Urinary bladder (tissue), 4 donors: Measurements from ENCODE around the gene FCGR1A. TPM values are rescaled to one million over a fixed set of nuclear protein-coding genes. Genes with fewer than 3 reads are reported as not detected.
"Not testable (repeated sequence)": the region's sequence is repeated elsewhere in the genome, so short reads cannot be mapped to it uniquely, and the experiment has no call there.

Experiments
- DNase-seq: peaks from one replicate; pipeline ENCODE4 v3.0.0-alpha.2; 2015; ENCODE audit errors: extremely low spot score
- H3K27ac ChIP-seq: one replicate; pipeline ENCODE4 v1.5.1; 2013; ENCODE audit warnings: low read depth, mild to moderate bottlenecking, moderate library complexity
- H3K36me3 ChIP-seq: one replicate; pipeline ENCODE4 v1.6.1; 2013; ENCODE audit warnings: mild to moderate bottlenecking, moderate library complexity; ENCODE audit not compliant: insufficient read depth
- H3K4me1 ChIP-seq: one replicate; pipeline ENCODE4 v1.6.1; 2013; ENCODE audit warnings: mild to moderate bottlenecking, moderate library complexity; ENCODE audit not compliant: insufficient read depth
- H3K4me3 ChIP-seq: one replicate; pipeline ENCODE4 v1.5.1; 2013; ENCODE audit warnings: low read depth, low read length
- WGBS: extraction: QIAGEN DNeasy Blood & Tissue Kit; methylation state at CpG from one replicate; pipeline ENCODE4 v1.1.7; 2013; 5-methylcytosine and 5-hydroxymethylcytosine counted together
- polyA plus RNA-seq: library from polyadenylated mRNA; stranded (reverse); fragments of 200-250 nt; gene quantifications from one replicate; pipeline ENCODE4 v1.2.3, GENCODE V29; 2013
- total RNA-seq: library from RNA; depleted of rRNA; stranded (reverse); fragments of >200 nt; gene quantifications from one replicate; pipeline ENCODE4 v1.2.3, GENCODE V29; 2014
- donor health status: healthy with polysubstance abuse.
- donor health status: healthy.

Gene FCGR1A
- total and polyA plus RNA-seq, 2 donors, result 10.2 to 10.4 TPM

DNA sequence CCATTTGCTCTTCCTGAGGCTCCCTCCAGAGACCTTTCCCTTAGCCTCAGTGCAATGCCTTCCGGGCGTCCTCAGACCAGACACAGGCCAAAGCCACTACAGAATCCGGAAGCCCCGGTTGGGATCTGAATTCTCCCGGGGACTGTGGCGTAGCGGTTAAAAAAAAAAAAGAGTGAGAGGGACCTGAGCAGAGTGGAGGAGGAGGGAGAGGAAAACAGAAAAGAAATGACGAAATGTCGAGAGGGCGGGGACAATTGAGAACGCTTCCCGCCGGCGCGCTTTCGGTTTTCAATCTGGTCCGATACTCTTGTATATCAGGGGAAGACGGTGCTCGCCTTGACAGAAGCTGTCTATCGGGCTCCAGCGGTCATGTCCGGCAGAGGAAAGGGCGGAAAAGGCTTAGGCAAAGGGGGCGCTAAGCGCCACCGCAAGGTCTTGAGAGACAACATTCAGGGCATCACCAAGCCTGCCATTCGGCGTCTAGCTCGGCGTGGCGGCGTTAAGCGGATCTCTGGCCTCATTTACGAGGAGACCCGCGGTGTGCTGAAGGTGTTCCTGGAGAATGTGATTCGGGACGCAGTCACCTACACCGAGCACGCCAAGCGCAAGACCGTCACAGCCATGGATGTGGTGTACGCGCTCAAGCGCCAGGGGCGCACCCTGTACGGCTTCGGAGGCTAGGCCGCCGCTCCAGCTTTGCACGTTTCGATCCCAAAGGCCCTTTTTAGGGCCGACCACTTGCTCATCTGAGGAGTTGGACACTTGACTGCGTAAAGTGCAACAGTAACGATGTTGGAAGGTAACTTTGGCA, 50.0 kb downstream of the FCGR1A start:
- not testable (repeated sequence) for DNase-seq, H3K4me3 ChIP-seq, H3K36me3 ChIP-seq, H3K27ac ChIP-seq, H3K4me1 ChIP-seq
- WGBS, result no CpG with 5 or more reads among the region's 55 CpGs

DNA sequence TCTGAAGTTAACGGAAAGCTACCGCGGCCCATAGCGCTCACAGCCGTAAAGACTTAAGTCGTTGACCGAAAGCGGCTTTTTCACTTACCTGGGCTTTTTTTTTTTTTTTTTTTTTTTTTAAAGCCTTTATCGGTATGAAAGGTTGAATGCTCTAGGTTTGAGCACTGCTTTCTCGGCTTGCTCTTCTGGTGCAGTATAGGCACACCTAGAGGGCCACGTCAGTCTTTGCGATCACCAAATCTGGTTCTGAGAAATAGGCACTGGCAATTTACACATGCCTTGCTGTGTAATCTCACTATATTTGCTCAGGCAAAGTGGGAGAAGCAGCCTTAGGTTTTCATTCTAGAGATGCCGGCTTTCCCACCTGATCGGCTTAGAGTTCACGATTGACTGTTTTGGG, 50.6 kb downstream of the FCGR1A start:
- H3K4me3 ChIP-seq, H3K27ac ChIP-seq, H3K4me1 ChIP-seq, DNase-seq, H3K36me3 ChIP-seq: not testable (repeated sequence)
- no CpG with 5 or more reads among the region's 15 CpGs for WGBS

DNA sequence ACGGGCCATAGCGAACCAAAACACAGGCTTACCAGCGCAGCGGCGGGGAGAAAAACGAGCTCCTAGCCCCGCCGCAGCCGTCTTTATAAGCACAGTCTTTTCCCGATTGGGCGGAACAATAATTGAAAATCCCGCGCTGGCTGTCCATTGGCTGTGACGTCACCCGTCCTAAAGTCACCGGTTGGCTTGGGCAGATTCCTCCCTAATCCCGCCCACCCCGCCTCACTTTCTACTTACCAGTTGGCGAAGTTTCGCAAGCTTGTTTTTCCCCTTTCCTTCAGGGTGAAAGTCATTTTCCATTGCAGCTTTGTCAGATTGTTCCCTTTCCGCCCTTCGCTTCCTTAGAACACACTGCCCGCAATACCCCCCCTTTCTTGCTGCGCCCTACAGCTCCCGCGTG, 58.7 kb downstream of the FCGR1A start:
- not testable (repeated sequence) for H3K27ac ChIP-seq, H3K4me1 ChIP-seq, H3K36me3 ChIP-seq, H3K4me3 ChIP-seq, DNase-seq
- WGBS, result no CpG with 5 or more reads among the region's 26 CpGs

Other genes with a start within 250 kb of the FCGR1A start
- gene PPIAL4C, start 198.8 kb upstream of the FCGR1A start, total RNA-seq, result not detected
- gene PPIAL4C, start 198.8 kb upstream of the FCGR1A start, polyA plus RNA-seq, result not detected
- 11.4 TPM for gene BOLA1, start 116.9 kb downstream of the FCGR1A start, total RNA-seq
- gene BOLA1, start 116.9 kb downstream of the FCGR1A start, polyA plus RNA-seq, result 34.2 TPM
- 5.5 TPM for gene SV2A, start 135.2 kb downstream of the FCGR1A start, total RNA-seq
- gene SV2A, start 135.2 kb downstream of the FCGR1A start, polyA plus RNA-seq, result 7.3 TPM
- 16.8 TPM for gene SF3B4, start 145.1 kb downstream of the FCGR1A start, total RNA-seq
- 54.0 TPM for gene SF3B4, start 145.1 kb downstream of the FCGR1A start, polyA plus RNA-seq
- 20.9 TPM for gene MTMR11, start 154.2 kb downstream of the FCGR1A start, total RNA-seq
- gene MTMR11, start 154.2 kb downstream of the FCGR1A start, polyA plus RNA-seq, result 15.2 TPM
- 20.9 TPM for gene OTUD7B, start 228.0 kb downstream of the FCGR1A start, total RNA-seq
- 9.2 TPM for gene OTUD7B, start 228.0 kb downstream of the FCGR1A start, polyA plus RNA-seq